NCI-H2107 (cell line): ENCODE measurements around the gene ZNF280B.
"Not testable (repeated sequence)": the region's sequence is repeated elsewhere in the genome, so short reads cannot be mapped to it uniquely, and the experiment has no call there.

Experiments used
- DNase-seq: peaks from one replicate; lab custom pipeline; 2025; lab: John Stamatoyannopoulos, UW

The ZNF280B gene

GRCh38 chr22:22509912-22510311 lies 1.4 kb upstream of the ZNF280B start:
- not testable (repeated sequence) for DNase-seq

DNA sequence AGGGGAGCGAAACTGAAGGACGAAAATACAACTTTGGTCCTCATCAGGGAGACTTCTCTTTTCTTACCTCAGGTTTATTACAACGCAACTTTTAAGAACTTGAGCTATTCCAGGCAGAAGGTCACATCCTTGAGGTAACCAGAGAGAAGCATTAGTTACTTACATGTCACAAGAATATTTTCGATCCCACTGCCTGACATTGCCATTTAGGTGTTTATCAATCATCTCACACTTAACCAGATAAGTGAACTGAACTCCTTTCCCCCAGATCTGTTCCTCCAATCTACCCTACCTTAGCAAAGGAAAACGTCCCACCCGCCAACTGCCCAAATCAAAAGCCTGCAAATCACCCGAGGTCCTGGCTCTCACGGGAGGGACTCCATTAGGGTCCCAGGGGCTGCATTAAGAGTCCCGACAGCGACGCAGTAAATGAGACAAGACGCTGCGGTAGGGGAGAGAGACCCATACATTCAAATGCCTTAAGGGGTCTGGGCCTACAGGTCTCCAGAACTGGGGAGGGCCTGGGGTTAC lies 734 bp downstream of the ZNF280B start:
- no peak for DNase-seq

DNA sequence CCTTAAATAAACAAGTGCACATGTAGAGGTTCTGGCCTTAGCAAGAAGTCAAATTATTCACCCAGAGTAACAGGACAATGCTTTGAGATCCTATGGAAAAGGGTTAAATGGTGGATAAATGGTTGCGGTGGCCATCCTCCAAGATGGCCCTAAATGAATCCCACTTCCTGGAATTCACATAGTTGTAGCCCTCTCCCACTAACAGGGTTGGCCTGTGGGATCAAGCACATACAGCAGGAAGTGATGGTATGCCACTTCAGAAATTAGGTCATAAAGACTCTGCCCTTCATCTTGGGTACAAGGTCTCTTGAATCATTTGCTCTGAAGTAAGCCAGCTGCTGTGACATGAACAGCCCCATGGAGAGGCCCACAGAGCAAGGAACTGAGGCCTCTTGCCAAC lies 1.8 kb downstream of the ZNF280B start:
- no peak for DNase-seq

DNA sequence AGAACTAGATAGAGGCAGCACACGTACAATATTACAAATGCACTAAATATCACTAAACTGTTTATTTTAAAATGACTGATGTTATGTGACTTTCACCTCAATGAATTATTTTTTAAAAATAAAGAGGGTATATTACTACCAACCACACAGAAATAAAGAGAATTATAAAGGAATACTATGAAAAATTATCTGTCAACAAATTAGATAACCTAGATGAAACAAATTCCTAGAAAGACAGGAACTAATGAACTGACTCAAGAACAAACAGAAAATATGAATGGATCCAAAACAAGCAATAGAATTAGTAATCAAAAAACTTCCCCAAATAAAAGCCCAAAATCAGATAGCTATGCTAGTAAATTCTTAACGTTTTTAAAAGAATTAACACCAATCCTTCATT lies 10.3 kb downstream of the ZNF280B start:
- no peak for DNase-seq

DNA sequence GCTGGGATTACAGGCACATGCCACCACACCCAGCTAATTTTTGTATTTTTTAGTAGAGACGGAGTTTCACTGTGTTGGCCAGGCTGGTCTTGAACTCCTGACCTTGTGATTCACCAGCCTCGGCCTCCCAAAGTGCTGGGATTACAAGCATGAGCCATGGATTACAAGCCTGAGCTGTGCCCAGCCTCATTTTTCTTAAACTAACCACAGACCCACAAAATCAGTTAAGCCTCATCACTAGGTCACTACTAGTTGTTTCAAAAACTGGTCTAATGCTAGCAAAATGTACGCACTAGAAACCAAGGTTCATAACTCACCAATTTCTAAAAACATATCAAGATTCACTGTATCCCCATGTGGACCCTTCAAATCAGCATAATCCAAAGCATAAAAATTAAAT lies 17.0 kb downstream of the ZNF280B start:
- DNase-seq, result not testable (repeated sequence)

DNA sequence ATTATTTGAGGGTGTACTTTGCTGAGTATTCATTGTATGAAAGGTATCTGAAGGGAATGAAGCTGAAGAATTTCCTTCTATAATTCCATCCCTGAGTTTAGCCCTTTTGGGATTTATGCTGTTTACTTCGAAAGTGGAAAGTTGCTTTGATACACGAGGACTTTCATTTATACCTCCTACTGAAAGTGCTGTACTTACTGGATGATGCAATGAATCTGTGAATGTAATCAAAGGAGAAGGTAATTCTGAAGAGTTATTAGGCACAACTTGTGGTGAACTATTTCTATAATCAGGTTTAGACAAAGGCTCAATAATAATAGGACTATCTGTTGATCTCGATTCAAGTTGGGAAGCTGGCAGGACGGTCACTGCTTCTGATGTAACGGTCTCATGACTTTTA lies 19.8 kb downstream of the ZNF280B start:
- DNase-seq, result no peak

DNA sequence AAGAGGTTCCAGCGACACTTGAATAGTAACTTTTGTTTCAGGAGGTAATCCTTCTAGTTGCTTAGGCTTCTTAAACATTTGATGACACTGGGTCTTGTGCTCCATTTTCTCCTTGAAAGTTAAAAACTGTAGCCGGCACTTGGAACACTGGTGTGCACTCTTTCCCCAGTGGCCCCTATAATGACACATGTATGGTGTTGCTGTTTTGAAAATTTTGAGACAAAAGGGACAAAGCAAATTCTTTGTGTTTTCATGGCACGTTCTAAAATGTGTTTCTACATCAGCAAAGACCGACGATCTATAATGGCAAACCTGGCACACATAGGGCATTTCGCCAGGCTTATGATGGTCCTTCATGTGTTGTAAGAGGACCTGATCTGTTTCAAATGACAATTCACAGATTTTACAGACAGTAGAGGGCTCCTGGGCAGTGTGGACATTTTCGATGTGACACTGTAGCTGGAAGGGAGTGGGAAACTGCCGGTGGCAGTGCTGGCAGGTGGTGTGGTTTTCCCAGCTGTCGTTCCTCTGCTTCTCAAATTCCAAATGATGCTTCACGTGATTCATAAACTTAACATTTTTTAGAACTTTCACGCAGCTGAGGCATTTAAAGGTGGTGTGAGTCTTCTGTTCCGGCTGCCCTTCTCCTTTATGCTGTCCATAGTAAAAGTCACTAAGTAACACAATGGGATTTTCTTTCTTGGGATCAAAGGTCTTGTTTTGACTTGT lies 20.5 kb downstream of the ZNF280B start:
- no peak for DNase-seq

GRCh38 chr22:22487059-22487458 lies 21.5 kb downstream of the ZNF280B start:
- DNase-seq, result no peak

DNA sequence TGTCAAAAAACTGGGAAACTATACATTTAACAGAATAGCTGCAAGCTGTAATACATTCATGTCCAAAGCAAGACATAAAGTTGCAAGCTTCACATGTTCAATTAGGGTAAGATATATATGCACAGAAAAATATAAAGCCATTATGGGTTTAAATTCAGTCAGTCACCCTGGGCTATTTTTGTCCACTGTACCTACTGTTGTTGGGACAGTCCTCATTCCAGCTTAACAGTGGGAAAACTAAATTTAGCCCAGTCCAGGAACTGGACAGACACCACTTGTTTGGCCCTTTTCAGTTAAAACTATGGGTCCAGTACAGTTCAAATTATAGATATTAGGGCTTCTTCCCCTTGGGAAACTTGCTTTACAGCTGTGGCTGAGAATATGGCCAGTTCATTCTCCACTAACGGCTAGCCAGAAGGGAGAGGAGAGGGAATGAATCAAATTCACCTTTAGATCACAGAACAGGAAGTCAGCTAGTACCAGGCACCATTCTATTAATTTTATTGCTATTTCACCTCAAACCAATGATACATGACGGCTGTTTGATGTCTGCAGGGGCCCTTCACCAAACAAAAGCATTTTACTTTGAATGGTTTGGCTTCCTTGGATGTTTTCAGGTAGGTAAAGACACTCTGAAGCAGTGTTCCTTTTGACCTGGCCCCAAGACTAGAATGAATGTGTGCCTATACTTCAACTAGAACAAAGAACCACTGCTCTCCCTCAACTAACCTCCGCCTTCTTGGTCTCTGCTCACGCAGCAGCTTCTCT lies 22.2 kb downstream of the ZNF280B start:
- DNase-seq, result no peak

DNA sequence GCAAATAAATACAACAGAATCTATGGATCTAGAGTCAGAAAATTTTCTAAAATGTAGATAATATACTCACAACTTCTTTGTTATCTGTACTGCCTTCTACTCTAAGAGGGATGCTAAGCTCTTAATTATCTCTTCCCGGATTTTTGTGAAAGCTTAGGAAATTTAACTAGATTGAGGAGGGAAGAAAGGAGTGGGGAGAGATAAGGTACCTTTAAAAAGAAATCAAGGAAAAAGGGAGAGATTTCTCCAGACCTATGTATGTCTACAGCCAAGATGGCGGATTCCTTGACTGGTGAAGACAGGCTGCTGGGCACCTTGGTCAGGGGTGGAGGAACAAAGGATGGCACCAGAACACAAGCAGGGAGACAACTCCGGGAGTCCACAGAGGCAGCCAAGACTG lies 23.0 kb downstream of the ZNF280B start:
- no peak for DNase-seq

GRCh38 chr22:22484023-22484422 lies 24.5 kb downstream of the ZNF280B start:
- DNase-seq, result no peak

DNA sequence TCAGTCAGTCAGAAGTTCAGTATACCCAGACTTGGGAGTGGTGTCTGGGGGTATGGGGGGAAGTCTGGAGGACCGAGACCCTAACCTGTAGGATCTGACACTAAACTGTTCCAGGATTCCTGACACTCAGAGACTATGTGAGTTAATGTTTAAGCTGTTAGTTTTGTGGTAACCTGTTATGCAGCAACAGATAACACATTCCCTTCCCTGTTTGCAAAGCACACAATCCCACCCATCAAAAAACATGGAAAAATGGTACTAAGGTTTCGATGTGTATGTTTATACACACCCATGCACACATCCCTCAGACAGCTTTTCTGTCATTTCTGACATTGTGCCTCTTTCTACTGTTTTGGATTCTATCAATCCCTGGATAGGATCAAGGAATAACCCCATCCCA lies 27.6 kb downstream of the ZNF280B start:
- DNase-seq, result no peak

DNA sequence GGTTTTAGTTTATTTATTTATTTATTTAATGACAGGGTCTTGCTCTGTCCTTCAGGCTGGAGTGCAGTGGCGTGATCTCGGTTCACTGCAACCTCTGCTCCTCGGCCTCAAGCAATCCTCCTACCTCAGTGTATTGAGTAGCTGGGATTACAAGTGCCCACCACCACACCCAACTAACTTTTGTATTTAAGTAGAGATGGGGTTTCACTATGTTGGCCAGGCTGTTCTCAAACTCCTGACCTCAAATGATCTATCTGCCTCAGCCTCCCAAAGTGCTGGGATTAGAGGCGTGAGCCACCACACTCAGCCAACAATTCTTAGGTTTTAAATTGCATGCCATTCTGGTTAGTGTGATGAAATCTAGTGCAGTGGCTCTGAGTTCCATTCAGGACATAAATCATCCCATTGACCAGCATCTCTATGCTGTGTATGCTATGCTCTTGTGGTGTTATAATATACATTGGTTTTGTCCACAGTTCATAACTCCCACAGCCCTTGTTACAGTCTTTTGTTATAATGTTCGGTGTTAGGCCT lies 28.5 kb downstream of the ZNF280B start:
- no peak for DNase-seq

- DNase-seq, result no peak
Observed at GRCh38 chr22:22479116-22479515, 29.4 kb downstream of the ZNF280B start.

GRCh38 chr22:22478470-22478869 lies 30.1 kb downstream of the ZNF280B start:
- DNase-seq, result no peak

DNA sequence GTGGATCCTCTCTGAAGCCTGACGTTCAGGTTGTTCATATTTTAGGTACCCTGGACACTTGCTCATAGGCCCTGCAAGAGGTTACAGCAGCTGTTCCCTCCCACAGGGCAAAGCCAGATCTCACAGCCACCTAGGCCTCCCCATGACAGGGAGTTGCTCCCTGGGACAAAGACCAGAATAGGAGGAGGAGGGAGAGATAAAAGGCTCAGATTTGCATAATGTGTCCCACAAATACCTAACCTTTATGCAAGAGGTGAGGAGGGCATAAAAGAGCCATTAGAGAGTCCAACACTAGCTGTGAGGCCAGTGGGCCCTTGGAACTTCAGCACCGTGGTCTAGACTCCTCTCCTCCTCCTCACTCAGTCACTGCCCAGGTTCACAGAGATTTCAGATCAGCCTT lies 33.8 kb downstream of the ZNF280B start:
- no peak for DNase-seq

DNA sequence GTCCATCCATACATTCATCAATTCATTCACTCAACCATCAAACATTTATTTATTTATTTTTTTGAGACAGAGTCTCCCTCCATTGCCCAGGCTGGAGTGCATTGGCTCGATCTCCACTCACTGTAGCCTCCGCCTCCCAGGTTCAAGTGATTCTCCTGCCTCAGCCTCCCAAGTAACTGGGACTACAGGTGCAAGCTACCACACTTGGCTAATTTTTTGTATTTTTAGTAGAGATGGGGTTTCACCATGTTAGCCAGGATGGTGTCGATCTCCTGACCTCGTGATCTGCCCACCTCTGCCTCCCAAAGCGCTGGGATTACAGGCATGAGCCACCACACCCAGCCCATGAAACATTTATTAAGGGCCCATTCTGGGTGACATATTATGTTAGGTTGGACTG lies 37.4 kb downstream of the ZNF280B start:
- DNase-seq, result not testable (repeated sequence)

GRCh38 chr22:22469527-22469926 lies 39.0 kb downstream of the ZNF280B start:
- DNase-seq, result no peak

GRCh38 chr22:22468794-22469469 lies 39.6 kb downstream of the ZNF280B start:
- not testable (repeated sequence) for DNase-seq

DNA sequence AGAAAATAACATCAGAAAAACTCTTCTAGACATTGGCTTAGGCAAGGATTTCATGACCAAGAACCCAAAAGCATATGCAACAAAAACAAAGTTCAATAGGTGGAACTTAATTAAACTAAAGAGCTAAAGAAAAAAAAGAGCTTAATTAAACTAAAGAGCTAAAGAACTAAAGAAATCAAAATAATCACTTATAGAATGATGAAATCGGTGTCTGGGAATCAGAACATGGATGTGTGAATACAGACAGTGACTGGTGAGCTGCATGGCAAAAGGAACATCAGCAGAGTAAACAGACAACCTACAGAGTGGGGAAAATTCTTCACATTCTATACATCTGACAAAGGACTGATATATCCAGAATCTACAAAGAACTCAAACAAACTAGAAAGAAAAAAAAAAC lies 41.4 kb downstream of the ZNF280B start:
- no peak for DNase-seq

- no peak for DNase-seq
Observed at GRCh38 chr22:22465782-22466181, 42.8 kb downstream of the ZNF280B start.

- no peak for DNase-seq
Observed at GRCh38 chr22:22465094-22465602, 43.4 kb downstream of the ZNF280B start.
